Endothelial cell of umbilical vein (primary cell): ENCODE data around the gene SPATS2L. TPM values are rescaled to one million over a fixed set of nuclear protein-coding genes. Genes with fewer than 3 reads are reported as not detected.

ENCODE experiments used
- BruUV-seq: library from RNA; stranded (reverse); fragments of 400-500 nt; replicated peaks from 2 replicates; lab custom pipeline; 2021; lab: Mats Ljungman, UMichigan
- CTCF ChIA-PET: fragments of 300-600, 350-600 bp; sonication (Branson Sonifier 250); formaldehyde crosslinking; loops from one replicate; lab custom pipeline; 2021; ENCODE audit warnings: antibody characterized with exemption, inconsistent platforms; lab: Charles Lee
- POLR2A ChIA-PET: fragments of 300-600, 350-600 bp; sonication (Branson Sonifier 250); formaldehyde crosslinking; loops from one replicate; lab custom pipeline; 2021; ENCODE audit warnings: antibody characterized with exemption, inconsistent platforms; lab: Charles Lee
- DNase-seq: peaks from one replicate; pipeline ENCODE4 v3.0.0-alpha.2; 2011; ENCODE audit warnings: low read depth, low spot score
- FAIRE-seq: peaks from 2 replicates; lab custom pipeline; 2011; peaks lifted over from hg19 to GRCh38; lab: Jason Lieb, UNC
- H2AFZ ChIP-seq: 2 replicates; pipeline ENCODE4 v1.6.0; 2012; ENCODE audit warnings: low read depth, low read length, control low read depth, inconsistent platforms
- H3K27ac ChIP-seq: 2 replicates; pipeline ENCODE4 v1.5.1; 2011; ENCODE audit warnings: low read depth, mild to moderate bottlenecking, control low read depth, low read length, moderate library complexity; ENCODE audit not compliant: insufficient read depth
- H3K27me3 ChIP-seq, 2 experiments: 2 replicates each; pipeline versions ENCODE4 v1.6.0 to v1.6.1; 2011; ENCODE audit warnings: low read length in 2 of 2, mixed read lengths in 1 of 2; ENCODE audit not compliant: control insufficient read depth in 2 of 2, insufficient read depth in 2 of 2
- H3K36me3 ChIP-seq, 2 experiments: 2 replicates in 1 of 2; 3 replicates in 1 of 2; pipeline ENCODE4 v1.5.1; 2011; ENCODE audit warnings: low read length in 2 of 2, mild to moderate bottlenecking in 1 of 2, moderate library complexity in 1 of 2; ENCODE audit not compliant: control insufficient read depth in 2 of 2, insufficient read depth in 2 of 2; ENCODE audit errors: extremely low read depth in 1 of 2
- H3K4me1 ChIP-seq: 3 replicates; pipeline ENCODE4 v1.5.1; 2011; ENCODE audit warnings: mild to moderate bottlenecking, low read length; ENCODE audit not compliant: control insufficient read depth, insufficient read depth; ENCODE audit errors: extremely low read depth
- H3K4me2 ChIP-seq: 2 replicates; pipeline ENCODE4 v1.6.1; 2011; ENCODE audit warnings: low read length, control low read depth, mixed read lengths; ENCODE audit not compliant: insufficient read depth
- H3K4me3 ChIP-seq, 3 experiments: fragments of 200-600 bp in 1 of 3; sonication (generic), shearing (Covaris generic) in 1 of 3; replicated peaks in 1 of 3; 2 replicates each; pipeline ENCODE4 v1.5.1; 2011 to 2016; ENCODE audit warnings: control low read depth in 3 of 3, low read length in 3 of 3, mild to moderate bottlenecking in 2 of 3, inconsistent platforms in 1 of 3, low read depth in 1 of 3, moderate library complexity in 1 of 3; ENCODE audit not compliant: insufficient read depth in 1 of 3
- H3K79me2 ChIP-seq: 2 replicates; pipeline ENCODE4 v1.6.0; 2012; ENCODE audit warnings: low read length, inconsistent platforms; ENCODE audit not compliant: control insufficient read depth, insufficient read depth
- H3K9ac ChIP-seq: replicated peaks from 2 replicates; pipeline ENCODE3; 2011; ENCODE audit warnings: low read length, control low read depth; ENCODE audit not compliant: insufficient read depth; ENCODE audit errors: extremely low read depth
- H3K9me1 ChIP-seq: replicated peaks from 3 replicates; pipeline ENCODE4 v1.6.0; 2011; ENCODE audit warnings: mild to moderate bottlenecking, low read length; ENCODE audit not compliant: control insufficient read depth, insufficient read depth; ENCODE audit errors: extremely low read depth
- H3K9me3 ChIP-seq: replicated peaks from 2 replicates; pipeline ENCODE4 v1.5.1; 2012; ENCODE audit warnings: low read length, inconsistent platforms; ENCODE audit not compliant: control insufficient read depth, insufficient read depth
- H4K20me1 ChIP-seq: replicated peaks from 2 replicates; pipeline ENCODE3; 2011; ENCODE audit warnings: mild to moderate bottlenecking, low read length; ENCODE audit not compliant: control insufficient read depth, insufficient read depth; ENCODE audit errors: extremely low read depth
- EZH2 ChIP-seq: IDR thresholded peaks from 2 replicates; pipeline ENCODE4 v1.6.1; 2012; ENCODE audit warnings: borderline replicate concordance, low read depth, mild to moderate bottlenecking, moderate library complexity, low read length, inconsistent platforms; ENCODE audit not compliant: severe bottlenecking
- FOS ChIP-seq: IDR thresholded peaks from 2 replicates; pipeline ENCODE4 v1.6.1; 2011; ENCODE audit warnings: mild to moderate bottlenecking, low read length, moderate library complexity, borderline replicate concordance; ENCODE audit not compliant: insufficient read depth
- GATA2 ChIP-seq: IDR thresholded peaks from 2 replicates; pipeline ENCODE4 v1.7.0; 2011; ENCODE audit warnings: low read depth, mild to moderate bottlenecking, moderate library complexity, mixed read lengths, low read length; ENCODE audit not compliant: insufficient read length, insufficient read depth
- JUN ChIP-seq: IDR thresholded peaks from 2 replicates; pipeline ENCODE4 v1.6.1; 2011; ENCODE audit warnings: borderline replicate concordance, low read depth; ENCODE audit not compliant: insufficient read length, insufficient read depth
- MYC ChIP-seq: IDR thresholded peaks from one replicate; pipeline ENCODE4 v1.6.1; 2011; ENCODE audit warnings: mild to moderate bottlenecking, low read depth, low read length
- POLR2A ChIP-seq: IDR thresholded peaks from 2 replicates; pipeline ENCODE4 v1.6.1; 2012; ENCODE audit warnings: low read depth, mild to moderate bottlenecking, control low read depth, low read length
- POLR2AphosphoS5 ChIP-seq: IDR thresholded peaks from 2 replicates; pipeline ENCODE4 v1.6.1; 2012; ENCODE audit warnings: low read depth, mild to moderate bottlenecking, control low read depth, low read length, moderate library complexity; ENCODE audit not compliant: insufficient read depth
- dilution Hi-C: fragments of 300-500 bp; cut with MboI; formaldehyde crosslinking; loops from one replicate; pipeline ENCODE4 v1.15.0; 2019; ENCODE audit warnings: low sequenced_read_pairs; ENCODE audit not compliant: extremely low pct_ligation_motif_present
- intact Hi-C: fragments of 100-400 bp; cut with micrococcal nuclease; formaldehyde crosslinking; loops from one replicate; pipeline ENCODE4 v1.10.0; 2022
- polyA plus RNA-seq, 4 experiments: library from polyadenylated mRNA; depleted of rRNA in 3 of 4; stranded (reverse) in 3 of 4; unstranded in 1 of 4; fragments of >200 nt; gene quantifications; 2 replicates each; pipeline versions ENCODE4 v1.2.1 to v1.2.3, GENCODE V29; 2011 to 2012; ENCODE audit warnings: missing spikeins in 1 of 4
- total RNA-seq: library from RNA; stranded (reverse); gene quantifications from 2 replicates; pipeline ENCODE4 v1.2.3, GENCODE V29; 2021
- TF ChIP-seq, protein P1 (sequence below), 2 donors: IDR thresholded peaks; 1 replicate in 1 of 2; 2 replicates in 1 of 2; pipeline ENCODE4 v1.5.1; 2011; ENCODE audit warnings: low read length in 2 of 2, mild to moderate bottlenecking in 2 of 2, moderate library complexity in 2 of 2, control low read depth in 1 of 2, inconsistent platforms in 1 of 2, low read depth in 1 of 2; ENCODE audit not compliant: insufficient read depth in 1 of 2; ENCODE audit errors: extremely low read depth in 1 of 2
- TF ChIP-seq, protein P2 (sequence below): IDR thresholded peaks from 2 replicates; pipeline ENCODE4 v1.6.1; 2011; ENCODE audit not compliant: insufficient read depth, insufficient read length

The SPATS2L gene
- total and polyA plus RNA-seq, 2 donors (not counting 3 experiments of a cell fraction or from before 2014, with no cell fraction given): 29.1 to 72.9 TPM

DNA sequence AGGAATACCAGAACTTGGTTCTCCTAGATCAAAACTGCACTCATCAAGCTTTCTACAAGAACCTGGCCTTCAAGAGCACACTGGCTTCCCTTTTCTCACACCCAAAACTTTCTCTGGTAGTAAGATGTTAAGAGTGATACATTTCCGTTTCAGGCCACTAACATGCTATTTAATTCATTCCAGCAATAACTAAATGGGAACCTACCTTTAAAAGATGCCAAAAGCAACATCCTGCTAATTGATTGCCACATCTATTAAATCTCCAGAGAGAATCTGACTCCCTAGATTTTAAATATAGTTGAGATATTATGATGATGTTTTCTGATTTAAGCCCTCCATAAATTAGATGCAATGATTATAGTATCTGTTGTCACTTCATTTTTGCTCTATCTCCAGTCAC, 131.8 kb downstream of the SPATS2L start:
- Histone ChIP-seq H3K9ac (no peak overlapping the region), H3K4me2 (peak overlapping the region; percentile 4), H3K79me2 (no peaks in the 10 kb centered on the region), H3K27ac (no peak overlapping the region), H3K36me3 (peaks cover 2 to 8% of the 10 kb centered on the region in 2 experiments), H3K4me1 (peaks cover 4% of the 10 kb centered on the region), H4K20me1 (no peaks in the 10 kb centered on the region), H3K27me3 (no peaks in the 10 kb centered on the region), H3K4me3 (no peak overlapping the region), H3K9me1 (peaks cover 2% of the 10 kb centered on the region), H2AFZ (no peak overlapping the region), H3K9me3 (no peaks in the 10 kb centered on the region)
- intact Hi-C loops (no loop called here), dilution Hi-C loops (no loop called here)
- TF ChIP-seq FOS (no peak), JUN (no peak), POLR2AphosphoS5 (no peak), POLR2A (no peak), MYC (no peak), GATA2 (no peak), EZH2 (no peak)
- TF ChIP-seq, protein P1, sequence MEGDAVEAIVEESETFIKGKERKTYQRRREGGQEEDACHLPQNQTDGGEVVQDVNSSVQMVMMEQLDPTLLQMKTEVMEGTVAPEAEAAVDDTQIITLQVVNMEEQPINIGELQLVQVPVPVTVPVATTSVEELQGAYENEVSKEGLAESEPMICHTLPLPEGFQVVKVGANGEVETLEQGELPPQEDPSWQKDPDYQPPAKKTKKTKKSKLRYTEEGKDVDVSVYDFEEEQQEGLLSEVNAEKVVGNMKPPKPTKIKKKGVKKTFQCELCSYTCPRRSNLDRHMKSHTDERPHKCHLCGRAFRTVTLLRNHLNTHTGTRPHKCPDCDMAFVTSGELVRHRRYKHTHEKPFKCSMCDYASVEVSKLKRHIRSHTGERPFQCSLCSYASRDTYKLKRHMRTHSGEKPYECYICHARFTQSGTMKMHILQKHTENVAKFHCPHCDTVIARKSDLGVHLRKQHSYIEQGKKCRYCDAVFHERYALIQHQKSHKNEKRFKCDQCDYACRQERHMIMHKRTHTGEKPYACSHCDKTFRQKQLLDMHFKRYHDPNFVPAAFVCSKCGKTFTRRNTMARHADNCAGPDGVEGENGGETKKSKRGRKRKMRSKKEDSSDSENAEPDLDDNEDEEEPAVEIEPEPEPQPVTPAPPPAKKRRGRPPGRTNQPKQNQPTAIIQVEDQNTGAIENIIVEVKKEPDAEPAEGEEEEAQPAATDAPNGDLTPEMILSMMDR (IDR thresholded peaks at IDR 0.05; ENCODE audit: extremely low read depth in 1 of 2, insufficient read depth in 1 of 2, low read depth in 1 of 2, low read length in 2 of 2): no peak
- TF ChIP-seq, protein P2, sequence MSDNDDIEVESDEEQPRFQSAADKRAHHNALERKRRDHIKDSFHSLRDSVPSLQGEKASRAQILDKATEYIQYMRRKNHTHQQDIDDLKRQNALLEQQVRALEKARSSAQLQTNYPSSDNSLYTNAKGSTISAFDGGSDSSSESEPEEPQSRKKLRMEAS: no peak
- BruUV-seq: no TSS peak
- FAIRE-seq (no peak), DNase-seq (peak; percentile 48)
- POLR2A ChIA-PET: no interaction called here
- CTCF ChIA-PET: no interaction called here
